Cerebellar cortex (tissue), 1 donor: ENCODE results near the gene PLCE1.

Experiments used
- DNase-seq: peaks from one replicate; pipeline ENCODE4 v3.0.0-alpha.2; 2015; ENCODE audit warnings: low spot score

PLCE1 gene

DNA sequence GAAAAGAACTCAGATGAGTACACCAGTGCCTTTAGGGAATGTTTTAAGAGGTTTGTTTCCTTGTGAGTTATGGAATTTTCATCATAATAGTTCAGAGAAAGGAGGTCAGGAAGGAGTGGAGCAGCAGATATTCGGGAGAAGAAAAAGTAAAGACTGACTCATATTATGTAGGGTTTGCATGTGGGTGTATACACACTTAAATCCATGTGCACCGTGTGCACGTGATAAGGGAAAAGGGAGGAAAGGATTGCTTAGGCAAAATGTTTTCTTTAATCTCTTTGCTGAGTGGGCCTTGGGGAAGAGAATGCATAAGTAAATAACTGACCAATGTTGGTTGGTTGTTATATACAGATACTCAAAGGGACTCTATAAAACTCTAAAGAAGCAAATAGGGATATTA is 30.2 kb downstream of the PLCE1 start:
- DNase-seq = no peak

DNA sequence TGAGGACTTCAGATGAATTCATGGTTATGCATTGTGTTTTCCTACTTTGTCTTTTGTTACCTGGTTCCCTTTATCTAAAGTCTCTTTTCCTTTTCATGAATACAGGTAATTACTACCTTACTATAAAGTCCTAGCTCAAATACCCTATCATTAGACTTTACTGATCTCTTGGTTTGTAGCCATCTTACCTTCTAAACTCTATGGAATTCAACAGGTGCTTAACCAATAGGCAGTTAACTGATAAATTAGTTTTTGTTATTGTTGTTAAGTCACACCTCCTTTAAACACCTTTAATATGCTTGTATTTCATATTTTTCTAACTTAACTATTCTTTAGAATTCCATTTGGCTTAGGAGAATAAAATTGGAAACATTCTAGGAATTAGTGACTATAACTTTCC is 30.7 kb downstream of the PLCE1 start:
- DNase-seq = no peak

DNA sequence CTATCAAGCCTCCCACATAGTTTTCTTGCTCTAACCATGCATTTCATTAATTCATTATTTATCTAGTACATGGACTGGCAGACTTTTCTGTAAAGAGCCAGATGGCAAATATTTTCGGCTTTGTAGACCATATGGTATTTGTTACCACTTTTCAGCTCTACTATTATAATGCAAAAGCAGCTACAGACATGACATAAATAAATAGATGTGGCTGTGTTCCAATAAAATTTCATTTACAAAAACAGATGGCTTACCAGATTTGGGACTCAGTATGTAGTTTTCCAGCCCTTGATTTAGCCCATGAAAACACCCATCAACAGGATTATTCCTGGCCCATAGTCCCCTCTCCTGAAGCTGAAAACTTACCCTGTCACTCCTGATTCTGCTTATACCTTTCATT is 32.1 kb downstream of the PLCE1 start:
- DNase-seq = peak; percentile 2

DNA sequence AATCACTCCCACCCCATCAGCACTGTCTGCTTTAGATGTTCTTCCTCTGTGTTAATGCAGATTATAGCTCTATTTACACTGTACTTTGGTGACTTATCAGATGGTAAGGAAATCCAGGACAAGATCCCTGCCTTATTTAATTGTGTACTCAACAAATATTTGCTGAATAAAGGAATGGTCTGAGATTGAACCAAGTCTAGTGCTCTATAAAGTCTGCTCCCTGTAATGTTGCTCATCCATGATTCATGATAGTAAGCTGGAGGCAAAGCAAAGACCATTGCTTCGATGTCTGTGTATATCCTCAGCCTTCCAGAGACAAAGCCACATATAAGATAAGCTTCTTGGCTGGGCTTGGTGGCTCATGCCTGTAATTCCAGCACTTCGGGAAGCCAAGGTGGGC is 33.5 kb downstream of the PLCE1 start:
- DNase-seq = no peak

DNA sequence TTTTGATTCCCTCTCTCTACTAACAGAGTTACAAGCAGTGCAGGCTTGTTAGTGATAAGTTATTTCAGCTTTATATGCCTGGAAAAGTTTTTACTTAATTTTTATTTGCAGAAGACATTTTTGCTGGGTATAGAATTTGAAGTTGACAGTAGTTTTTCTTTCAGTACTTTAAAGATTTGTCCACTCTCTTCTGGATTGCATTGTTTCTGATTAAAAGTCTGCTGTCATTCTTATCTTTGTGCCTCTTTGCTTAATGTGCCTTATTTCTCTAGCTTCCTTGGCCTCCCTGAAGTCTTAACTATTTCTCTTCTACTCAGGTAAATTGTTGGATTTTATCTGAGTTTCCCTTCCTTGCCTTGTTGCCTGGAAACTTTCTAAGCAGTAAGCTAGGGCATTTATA is 36.2 kb downstream of the PLCE1 start:
- no peak for DNase-seq

DNA sequence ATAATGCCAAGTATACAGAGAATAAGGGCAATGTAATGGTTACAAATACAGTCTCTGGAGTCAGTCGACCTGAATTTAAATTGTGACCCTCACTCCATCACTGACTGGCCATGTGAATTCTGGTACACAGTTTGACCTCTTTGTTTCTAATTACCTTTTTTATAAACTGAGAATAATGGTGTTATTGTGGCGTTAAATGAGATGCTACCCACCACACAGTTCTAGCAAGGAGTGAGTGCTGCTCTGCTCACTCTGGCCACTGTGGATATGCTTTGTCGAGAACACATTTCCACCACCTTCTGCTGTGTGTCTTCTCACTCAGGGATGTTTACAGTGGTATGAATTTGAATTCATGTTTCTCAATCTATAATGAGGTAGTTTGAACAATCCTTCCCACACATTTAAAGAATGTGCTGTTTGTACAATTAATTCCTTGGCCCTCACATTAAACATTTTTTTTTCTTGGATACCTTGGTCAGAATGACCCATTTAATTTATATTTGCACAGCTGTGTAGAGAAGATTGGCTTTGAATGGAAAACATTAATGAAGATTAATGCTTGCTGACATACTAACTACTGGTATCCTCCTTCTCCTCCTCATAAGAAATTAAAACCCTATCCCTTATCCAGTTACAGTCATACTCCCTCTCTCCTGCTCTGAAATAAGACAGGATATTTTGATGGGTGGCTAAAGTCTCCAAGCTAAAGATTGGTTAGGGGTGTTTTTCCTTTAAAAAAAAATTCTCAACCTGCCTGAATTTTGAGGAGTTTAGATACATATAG is 42.4 kb downstream of the PLCE1 start:
- no peak for DNase-seq

DNA sequence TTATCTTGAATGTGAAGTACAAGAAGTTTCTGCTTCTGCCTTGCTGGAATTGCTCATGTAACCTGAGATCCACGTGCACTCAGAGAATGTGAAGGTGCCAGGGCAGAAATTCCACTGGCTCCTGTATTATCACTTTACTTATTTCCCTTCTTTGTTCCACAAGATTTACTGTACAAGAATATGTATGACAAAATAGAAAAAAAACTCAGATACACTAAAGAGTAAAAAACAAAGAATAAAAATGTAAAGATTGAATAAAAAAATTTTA is 43.0 kb downstream of the PLCE1 start:
- no peak for DNase-seq

DNA sequence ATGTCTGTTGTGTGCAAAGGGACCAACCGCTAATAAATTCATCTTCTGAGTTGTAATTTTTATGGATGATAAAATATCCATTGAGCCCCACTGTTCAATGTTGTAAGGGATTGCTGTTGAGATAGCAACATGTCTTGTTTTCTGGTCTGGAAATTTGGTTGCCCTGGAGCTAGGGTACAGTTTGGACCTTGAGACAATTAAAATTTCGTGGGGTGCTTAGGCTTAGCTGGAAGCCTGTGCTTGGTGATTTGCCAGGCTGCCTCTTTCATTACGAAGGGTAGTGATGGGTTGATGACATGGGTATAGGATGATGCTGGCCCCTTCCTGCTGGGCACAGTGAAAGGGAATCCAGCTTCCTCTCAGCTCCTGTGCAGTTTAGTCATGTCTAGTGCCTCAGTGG is 43.6 kb downstream of the PLCE1 start:
- DNase-seq = no peak

DNA sequence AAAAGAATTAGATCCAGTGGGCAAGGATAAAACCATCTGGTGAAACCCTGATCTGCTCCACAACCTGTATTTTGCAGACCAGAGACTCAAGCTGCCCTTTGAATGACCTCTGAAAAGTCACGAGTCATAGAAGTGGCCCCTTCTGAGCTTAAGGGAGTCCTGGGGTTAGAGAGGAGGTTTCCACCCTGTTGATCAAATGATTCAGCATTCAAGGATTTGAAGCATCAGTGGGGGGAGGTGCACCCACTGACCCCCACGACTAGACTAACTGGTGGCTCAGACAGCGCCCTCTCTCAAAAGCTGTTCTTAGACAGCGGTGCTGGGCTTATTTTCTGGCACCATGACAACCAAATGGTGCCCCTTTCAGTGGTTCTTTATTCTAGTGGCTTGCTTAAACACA is 44.3 kb downstream of the PLCE1 start:
- DNase-seq = no peak

DNA sequence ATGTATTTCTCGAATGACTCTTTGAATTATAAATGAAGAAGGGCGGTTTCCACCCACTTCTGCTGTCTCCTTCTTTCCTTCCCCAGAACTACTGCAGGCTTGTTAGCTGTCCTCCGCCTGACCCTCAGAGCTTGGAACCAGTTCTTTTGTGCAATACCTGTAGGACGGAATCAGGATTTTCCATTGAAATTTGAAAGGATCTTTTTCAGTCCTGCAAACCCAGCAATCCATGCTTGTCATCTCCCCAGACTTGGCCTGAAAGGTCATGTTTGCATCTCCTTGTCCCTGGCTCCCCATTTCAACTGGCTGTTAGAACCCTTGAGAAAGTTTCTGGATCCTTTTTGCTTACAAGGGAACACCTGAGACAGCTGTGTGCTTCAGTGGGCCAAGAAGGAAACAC is 47.5 kb downstream of the PLCE1 start:
- DNase-seq = no peak

DNA sequence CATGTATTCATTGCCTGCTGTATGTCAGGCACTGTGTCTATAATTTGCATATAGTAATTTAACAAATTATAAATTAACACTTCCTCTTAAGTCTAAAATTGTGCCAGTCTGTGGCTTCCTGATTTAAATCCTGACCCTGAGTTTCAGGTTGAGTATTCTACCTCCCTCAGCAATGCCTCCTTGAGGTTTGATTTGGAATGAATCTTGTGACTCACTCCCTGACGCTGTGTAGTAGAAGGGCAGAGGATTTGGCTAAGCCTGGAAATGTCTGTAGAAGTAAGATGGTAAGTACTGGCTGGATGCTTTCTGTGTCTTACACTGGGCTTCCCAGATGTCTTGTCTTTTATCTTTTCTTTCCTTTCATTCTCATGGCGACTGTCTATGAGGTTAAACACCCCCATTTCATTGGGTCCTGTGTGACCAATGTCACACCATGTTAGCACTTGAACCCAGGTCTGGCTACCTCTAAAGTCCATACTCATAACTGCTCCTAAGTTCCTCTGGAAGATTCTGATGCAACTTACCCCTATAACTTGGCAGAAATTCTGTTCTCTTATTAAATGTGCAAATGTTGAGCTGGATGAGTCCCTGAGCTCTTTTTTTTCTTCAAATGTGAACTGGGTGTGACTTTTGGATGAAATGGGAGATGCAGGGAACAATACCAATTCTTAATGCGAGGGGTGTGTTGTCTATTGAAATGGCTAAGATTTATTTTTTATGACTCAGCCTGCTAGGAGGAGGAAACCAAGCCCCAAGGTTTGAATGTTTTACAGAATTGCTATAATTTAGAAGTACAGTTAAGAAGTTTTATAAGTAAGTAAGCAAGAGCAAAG is 48.5 kb downstream of the PLCE1 start:
- DNase-seq = no peak

DNA sequence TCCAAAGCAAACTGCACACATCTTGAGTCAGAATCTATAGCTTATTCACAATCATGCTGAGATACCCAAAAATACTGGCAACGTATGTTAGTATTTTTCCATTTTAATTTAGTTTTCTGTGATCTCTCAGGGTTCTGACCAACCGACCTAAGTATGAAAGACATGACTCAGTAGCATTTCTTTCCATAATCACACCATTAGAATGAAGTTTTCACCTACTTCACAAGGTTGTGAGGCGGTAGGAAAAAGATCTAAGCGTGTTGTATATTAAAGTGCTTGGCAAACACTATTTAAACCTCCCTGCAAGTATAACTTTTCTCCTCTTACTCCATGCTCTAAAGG is 49.1 kb downstream of the PLCE1 start:
- no peak for DNase-seq
